A673 (cell line): ENCODE data around the gene MATK.

Experiments used
- EZH2 ChIP-seq: fragments of 200-600 bp; sonication (generic); IDR thresholded peaks from 2 replicates; pipeline ENCODE4 v1.6.1; 2017; ENCODE audit warnings: borderline replicate concordance, low read depth, mild to moderate bottlenecking, mixed read lengths, antibody characterized with exemption, low read length; ENCODE audit not compliant: poor library complexity, severe bottlenecking
- TF ChIP-seq, protein P1 (sequence below): fragments of 300-800, 200-600 bp; sonication (generic); conservative IDR thresholded peaks from 2 replicates; pipeline ENCODE4 v1.5.1; 2017; ENCODE audit warnings: low read depth, mild to moderate bottlenecking, antibody characterized with exemption, low read length, moderate library complexity, mixed read lengths

DNA sequence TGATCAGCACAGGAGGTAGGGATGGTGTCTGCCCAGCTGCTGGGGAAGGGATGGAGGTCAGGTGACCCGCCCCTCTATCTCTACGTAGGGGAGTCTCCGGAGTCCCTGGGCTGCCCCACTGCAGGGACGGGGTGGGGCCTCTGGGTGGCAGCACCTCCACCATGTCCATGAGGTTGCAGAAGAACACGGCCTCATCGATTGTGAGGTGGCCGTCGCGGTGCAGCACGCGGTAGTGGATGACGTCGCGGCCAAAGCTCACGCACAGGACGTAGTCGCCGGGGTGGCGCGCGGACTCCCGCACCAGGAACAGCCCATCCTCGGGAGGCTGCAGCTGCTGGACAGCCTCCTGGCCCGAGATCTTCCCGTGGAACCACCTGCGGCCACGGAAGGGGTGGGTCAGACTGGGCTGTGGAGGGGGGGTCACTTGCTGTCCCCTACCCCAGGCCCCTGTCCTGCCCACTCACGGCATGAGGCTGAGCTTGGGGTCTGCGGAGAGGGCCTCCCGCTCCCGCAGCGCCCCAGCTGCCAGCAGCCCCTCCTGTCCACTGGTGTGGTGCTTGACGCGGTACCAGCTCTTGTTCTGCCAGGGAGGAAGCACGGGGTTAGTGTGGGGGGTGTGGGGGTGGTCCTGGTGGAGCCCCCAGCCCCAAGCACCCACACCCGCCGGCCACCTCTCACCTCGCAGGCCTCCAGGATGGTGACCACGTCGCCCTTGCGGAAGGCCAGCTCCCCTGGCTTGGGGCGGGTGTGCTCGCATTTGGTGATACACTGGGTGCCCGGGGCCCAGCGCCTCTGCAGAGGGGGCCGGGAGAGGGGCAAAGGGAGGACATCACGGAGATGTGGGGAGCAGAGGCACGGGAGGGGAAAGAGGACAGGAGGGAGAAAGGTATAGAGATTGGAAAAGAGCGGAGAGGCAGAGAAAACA, 2.3 kb downstream of the MATK start:
- TF ChIP-seq, protein P1, sequence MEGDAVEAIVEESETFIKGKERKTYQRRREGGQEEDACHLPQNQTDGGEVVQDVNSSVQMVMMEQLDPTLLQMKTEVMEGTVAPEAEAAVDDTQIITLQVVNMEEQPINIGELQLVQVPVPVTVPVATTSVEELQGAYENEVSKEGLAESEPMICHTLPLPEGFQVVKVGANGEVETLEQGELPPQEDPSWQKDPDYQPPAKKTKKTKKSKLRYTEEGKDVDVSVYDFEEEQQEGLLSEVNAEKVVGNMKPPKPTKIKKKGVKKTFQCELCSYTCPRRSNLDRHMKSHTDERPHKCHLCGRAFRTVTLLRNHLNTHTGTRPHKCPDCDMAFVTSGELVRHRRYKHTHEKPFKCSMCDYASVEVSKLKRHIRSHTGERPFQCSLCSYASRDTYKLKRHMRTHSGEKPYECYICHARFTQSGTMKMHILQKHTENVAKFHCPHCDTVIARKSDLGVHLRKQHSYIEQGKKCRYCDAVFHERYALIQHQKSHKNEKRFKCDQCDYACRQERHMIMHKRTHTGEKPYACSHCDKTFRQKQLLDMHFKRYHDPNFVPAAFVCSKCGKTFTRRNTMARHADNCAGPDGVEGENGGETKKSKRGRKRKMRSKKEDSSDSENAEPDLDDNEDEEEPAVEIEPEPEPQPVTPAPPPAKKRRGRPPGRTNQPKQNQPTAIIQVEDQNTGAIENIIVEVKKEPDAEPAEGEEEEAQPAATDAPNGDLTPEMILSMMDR, result peak; percentile 48
- TF ChIP-seq EZH2, result no peak
